Measurements from ENCODE around the gene NEO1. TPM values are rescaled to one million over a fixed set of nuclear protein-coding genes. Genes with fewer than 3 reads are reported as not detected.

Gene NEO1
- total and polyA plus RNA-seq, 4 donors, result 1.6 to 9.9 (median 5.8) TPM

GRCh38 chr15:73046073-73046472 lies 6.2 kb upstream of the NEO1 start:
- Histone ChIP-seq H3K9ac (ENCODE audit: low read depth in 1 of 2, low read length in 2 of 2) (no peak overlapping the region), H3K27ac (ENCODE audit: low read depth in 1 of 2, low read length in 2 of 2) (no peak overlapping the region), H3K4me1 (ENCODE audit: control insufficient read depth in 4 of 4, insufficient read depth in 4 of 4, low read length in 3 of 4) (peaks cover 0 to 4% (median 1%) of the 10 kb centered on the region in 4 donors), H3K27me3 (ENCODE audit: control insufficient read depth in 4 of 4, insufficient read depth in 4 of 4, low read length in 3 of 4) (no peaks in the 10 kb centered on the region), H3K36me3 (ENCODE audit: control insufficient read depth in 4 of 4, insufficient read depth in 3 of 4, low read depth in 1 of 4, low read length in 3 of 4) (no peaks in the 10 kb centered on the region), H3K4me3 (ENCODE audit: low read depth in 1 of 3, low read length in 3 of 3) (no peak overlapping the region), H3K9me3 (ENCODE audit: control insufficient read depth in 4 of 4, low read length in 3 of 4) (no peaks in the 10 kb centered on the region)
- WGBS, result 70% methylated on average over 5 of the region's 5 CpGs
- DNase-seq (ENCODE audit: low spot score), result no peak
- TF ChIP-seq NR2F2 (IDR thresholded peaks at IDR 0.05), result no peak
- TF ChIP-seq FOXA1 (IDR thresholded peaks at IDR 0.05), result no peak
- TF ChIP-seq TAF1 (conservative IDR thresholded peaks at IDR 0.05), result no peak
- no peak for TF ChIP-seq ZBTB33 (IDR thresholded peaks at IDR 0.05)
- no peak for TF ChIP-seq ATF3 (IDR thresholded peaks at IDR 0.05)
- TF ChIP-seq FOXA2 (IDR thresholded peaks at IDR 0.05), result no peak
- no peak for TF ChIP-seq CTCF (IDR thresholded peaks at IDR 0.05; ENCODE audit: low read depth, low read length, missing input control)
- TF ChIP-seq MAX (IDR thresholded peaks at IDR 0.05), result no peak
- no peak for TF ChIP-seq RAD21 (IDR thresholded peaks at IDR 0.05)
- TF ChIP-seq RXRA (IDR thresholded peaks at IDR 0.05), result no peak
- no peak for TF ChIP-seq JUND (IDR thresholded peaks at IDR 0.05)
- TF ChIP-seq GABPA (IDR thresholded peaks at IDR 0.05 in 1 of 2, conservative IDR thresholded peaks at IDR 0.05 in 1 of 2), result no peak

GRCh38 chr15:73047882-73048281 lies 4.4 kb upstream of the NEO1 start:
- no peak for DNase-seq (ENCODE audit: low spot score)
- TF ChIP-seq RXRA (IDR thresholded peaks at IDR 0.05), result no peak
- TF ChIP-seq EGR1 (IDR thresholded peaks at IDR 0.05; ENCODE audit: low read depth in 2 of 2), result no peak
- TF ChIP-seq NR2F2 (IDR thresholded peaks at IDR 0.05), result no peak
- no peak for TF ChIP-seq CTCF (IDR thresholded peaks at IDR 0.05; ENCODE audit: low read depth, low read length, missing input control)
- no peak for TF ChIP-seq REST (IDR thresholded peaks at IDR 0.05)
- TF ChIP-seq FOXA1 (IDR thresholded peaks at IDR 0.05), result no peak
- no peak for TF ChIP-seq SP1 (IDR thresholded peaks at IDR 0.05)
- TF ChIP-seq YY1 (IDR thresholded peaks at IDR 0.05), result no peak
- no peak for TF ChIP-seq GABPA (IDR thresholded peaks at IDR 0.05 in 1 of 2, conservative IDR thresholded peaks at IDR 0.05 in 1 of 2)
- no peak for TF ChIP-seq ZBTB33 (IDR thresholded peaks at IDR 0.05)
- TF ChIP-seq TAF1 (conservative IDR thresholded peaks at IDR 0.05), result no peak
- no peak for TF ChIP-seq HNF4A (conservative IDR thresholded peaks at IDR 0.05)
- no peak for TF ChIP-seq FOXA2 (IDR thresholded peaks at IDR 0.05)
- H3K4me1 ChIP-seq (ENCODE audit: control insufficient read depth in 4 of 4, insufficient read depth in 4 of 4, low read length in 3 of 4), result peaks cover 0 to 6% (median 1%) of the 10 kb centered on the region in 4 donors
- no peaks in the 10 kb centered on the region for H3K9me3 ChIP-seq (ENCODE audit: control insufficient read depth in 4 of 4, low read length in 3 of 4)
- H3K4me3 ChIP-seq (ENCODE audit: low read depth in 1 of 3, low read length in 3 of 3), result no peak overlapping the region
- WGBS, result 88% methylated on average over 6 of the region's 6 CpGs
- no peaks in the 10 kb centered on the region for H3K36me3 ChIP-seq (ENCODE audit: control insufficient read depth in 4 of 4, insufficient read depth in 3 of 4, low read depth in 1 of 4, low read length in 3 of 4)
- no peak overlapping the region for H3K27ac ChIP-seq (ENCODE audit: low read depth in 1 of 2, low read length in 2 of 2)
- no peaks in the 10 kb centered on the region for H3K27me3 ChIP-seq (ENCODE audit: control insufficient read depth in 4 of 4, insufficient read depth in 4 of 4, low read length in 3 of 4)
- H3K9ac ChIP-seq (ENCODE audit: low read depth in 1 of 2, low read length in 2 of 2), result no peak overlapping the region
